C4-2B (cell line): ENCODE measurements around the gene FLT1.

ENCODE experiments used
- H3K27ac ChIP-seq: fragments of 450-650 bp; 2 replicates; pipeline ENCODE4 v1.5.1; 2017
- ZFX ChIP-seq: fragments of 450-650 bp; IDR thresholded peaks from 2 replicates; pipeline ENCODE4 v1.6.1; 2017
- TF ChIP-seq, protein P1 (sequence below): fragments of 450-650 bp; conservative IDR thresholded peaks from 2 replicates; pipeline ENCODE4 v1.5.1; 2017; ENCODE audit warnings: mild to moderate bottlenecking

FLT1 gene

DNA sequence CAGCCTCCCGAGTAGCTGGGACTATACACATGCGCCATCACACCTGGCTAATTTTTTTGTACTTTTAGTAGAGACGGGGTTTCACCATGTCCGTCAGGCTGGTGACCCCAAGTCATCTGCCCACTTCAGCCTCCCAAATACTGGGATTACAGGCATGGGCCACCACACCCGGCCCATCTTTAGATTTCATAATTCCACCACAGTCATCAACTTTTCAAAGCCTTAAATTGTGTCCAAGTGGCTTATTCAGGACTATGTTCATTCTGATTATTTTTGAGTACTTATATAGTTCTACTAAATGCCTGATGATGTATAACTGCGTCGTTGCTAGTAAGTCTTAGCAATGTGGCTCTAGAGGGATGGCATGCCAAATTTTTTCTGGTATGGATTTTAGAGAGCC, 36.9 kb downstream of the FLT1 start:
- TF ChIP-seq ZFX: no peak
- TF ChIP-seq, protein P1, sequence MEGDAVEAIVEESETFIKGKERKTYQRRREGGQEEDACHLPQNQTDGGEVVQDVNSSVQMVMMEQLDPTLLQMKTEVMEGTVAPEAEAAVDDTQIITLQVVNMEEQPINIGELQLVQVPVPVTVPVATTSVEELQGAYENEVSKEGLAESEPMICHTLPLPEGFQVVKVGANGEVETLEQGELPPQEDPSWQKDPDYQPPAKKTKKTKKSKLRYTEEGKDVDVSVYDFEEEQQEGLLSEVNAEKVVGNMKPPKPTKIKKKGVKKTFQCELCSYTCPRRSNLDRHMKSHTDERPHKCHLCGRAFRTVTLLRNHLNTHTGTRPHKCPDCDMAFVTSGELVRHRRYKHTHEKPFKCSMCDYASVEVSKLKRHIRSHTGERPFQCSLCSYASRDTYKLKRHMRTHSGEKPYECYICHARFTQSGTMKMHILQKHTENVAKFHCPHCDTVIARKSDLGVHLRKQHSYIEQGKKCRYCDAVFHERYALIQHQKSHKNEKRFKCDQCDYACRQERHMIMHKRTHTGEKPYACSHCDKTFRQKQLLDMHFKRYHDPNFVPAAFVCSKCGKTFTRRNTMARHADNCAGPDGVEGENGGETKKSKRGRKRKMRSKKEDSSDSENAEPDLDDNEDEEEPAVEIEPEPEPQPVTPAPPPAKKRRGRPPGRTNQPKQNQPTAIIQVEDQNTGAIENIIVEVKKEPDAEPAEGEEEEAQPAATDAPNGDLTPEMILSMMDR: no peak
- no peak overlapping the region for H3K27ac ChIP-seq

DNA sequence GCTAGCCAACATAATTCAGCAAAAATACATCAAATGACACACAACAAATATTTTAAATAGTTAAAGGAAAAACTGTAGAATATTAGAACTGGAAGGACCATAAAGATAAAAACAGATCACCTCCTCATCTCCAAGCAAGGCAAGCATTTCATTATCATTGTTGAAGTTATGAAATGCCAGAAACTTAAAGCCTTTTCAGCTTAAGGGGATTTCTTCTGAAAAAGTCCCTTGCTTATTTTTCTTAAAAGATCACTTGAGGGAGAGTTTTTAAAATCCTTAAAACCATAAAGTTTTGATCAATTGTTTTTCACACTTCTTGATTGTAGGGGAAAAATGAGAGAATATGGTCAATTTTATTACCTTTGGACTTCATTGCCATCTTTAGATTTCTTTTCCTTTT, 37.4 kb downstream of the FLT1 start:
- no peak overlapping the region for H3K27ac ChIP-seq
- TF ChIP-seq, protein P1: no peak
- TF ChIP-seq ZFX: no peak

DNA sequence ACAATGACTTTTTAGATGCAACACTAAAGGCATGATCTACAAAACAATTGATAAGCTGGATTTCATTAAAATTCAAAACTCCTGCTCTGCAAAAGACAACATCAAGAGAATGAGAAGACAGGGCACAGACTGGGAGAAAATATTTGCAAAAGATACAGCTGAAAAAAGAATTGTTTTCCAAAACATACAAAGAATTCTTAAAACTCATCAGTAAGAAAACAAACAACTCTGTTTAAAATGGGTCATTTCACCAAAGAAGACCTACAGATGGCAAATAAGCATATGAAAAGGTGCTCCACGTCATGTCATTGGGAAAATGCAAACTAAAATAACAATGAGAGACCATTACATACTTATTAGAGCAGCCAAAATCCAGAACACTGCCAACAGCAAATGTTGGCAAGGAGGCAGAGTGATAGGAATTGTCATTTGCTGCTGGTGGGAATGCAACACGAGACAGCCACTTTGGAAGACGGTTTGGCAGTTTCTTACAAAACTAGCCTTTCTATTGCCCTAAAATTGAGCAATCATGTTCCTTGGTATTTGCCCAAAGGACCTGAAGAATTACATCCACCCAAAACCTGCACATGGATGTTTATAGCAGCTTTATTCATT, 39.2 kb downstream of the FLT1 start:
- TF ChIP-seq ZFX: no peak
- TF ChIP-seq, protein P1: no peak
- H3K27ac ChIP-seq: no peak overlapping the region

DNA sequence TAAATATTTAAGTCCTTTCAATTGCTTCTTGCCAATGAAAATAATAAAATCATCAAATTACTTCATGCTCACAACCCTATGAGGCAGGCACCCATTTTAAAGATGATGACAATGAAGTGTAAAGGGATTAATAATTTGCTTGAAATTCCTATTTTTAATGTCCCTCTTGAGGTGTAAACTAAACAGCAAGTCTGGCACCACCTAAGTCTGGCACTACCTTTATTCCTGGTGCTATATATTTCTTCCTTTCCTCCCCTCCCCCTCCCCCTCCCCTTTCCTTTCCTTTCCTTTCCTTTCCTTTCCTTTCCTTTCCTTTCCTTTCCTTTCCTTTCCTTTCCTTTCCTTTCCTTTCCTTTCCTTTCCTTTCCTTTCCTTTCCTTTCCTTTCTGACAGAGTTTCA, 42.2 kb downstream of the FLT1 start:
- H3K27ac ChIP-seq: no peak overlapping the region
- TF ChIP-seq, protein P1: no peak
- TF ChIP-seq ZFX: no peak

DNA sequence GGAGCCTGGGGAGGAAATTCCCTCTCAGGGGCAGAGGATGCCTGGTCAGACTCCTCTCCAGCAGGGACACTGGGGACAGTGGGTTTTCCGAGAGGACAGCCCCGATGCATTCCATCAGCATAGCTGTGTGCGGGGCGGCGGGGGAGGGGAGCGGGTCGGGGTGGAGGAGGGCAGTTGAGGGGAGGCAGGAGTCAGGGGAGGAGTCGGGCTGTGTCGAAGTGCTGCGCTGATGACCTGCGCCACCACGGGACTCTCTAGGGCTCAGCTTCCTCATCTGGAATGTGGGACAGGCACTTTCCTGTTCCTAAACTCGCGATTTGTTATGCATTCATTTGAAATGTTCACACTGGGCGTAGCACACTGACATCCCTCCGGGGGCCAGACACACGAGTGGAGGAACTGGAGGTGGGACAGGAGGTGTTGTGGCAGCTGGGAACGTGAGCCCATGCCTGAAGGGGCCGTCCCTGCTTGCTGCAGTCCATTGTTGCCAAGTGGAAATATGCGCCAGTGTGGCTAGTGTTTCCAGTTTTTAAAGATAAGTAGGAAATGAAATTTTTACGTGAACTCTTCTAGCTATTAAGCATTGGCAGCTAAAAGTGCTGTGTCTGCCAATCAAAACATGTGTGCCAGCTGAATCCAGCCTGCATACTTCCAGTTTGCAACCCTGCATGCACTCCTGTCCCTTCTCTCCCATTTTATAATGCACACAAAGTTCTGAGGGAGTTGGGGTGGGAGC, 43.3 kb downstream of the FLT1 start:
- no peak for TF ChIP-seq ZFX
- TF ChIP-seq, protein P1: no peak
- peak overlapping the region; percentile 56 for H3K27ac ChIP-seq

DNA sequence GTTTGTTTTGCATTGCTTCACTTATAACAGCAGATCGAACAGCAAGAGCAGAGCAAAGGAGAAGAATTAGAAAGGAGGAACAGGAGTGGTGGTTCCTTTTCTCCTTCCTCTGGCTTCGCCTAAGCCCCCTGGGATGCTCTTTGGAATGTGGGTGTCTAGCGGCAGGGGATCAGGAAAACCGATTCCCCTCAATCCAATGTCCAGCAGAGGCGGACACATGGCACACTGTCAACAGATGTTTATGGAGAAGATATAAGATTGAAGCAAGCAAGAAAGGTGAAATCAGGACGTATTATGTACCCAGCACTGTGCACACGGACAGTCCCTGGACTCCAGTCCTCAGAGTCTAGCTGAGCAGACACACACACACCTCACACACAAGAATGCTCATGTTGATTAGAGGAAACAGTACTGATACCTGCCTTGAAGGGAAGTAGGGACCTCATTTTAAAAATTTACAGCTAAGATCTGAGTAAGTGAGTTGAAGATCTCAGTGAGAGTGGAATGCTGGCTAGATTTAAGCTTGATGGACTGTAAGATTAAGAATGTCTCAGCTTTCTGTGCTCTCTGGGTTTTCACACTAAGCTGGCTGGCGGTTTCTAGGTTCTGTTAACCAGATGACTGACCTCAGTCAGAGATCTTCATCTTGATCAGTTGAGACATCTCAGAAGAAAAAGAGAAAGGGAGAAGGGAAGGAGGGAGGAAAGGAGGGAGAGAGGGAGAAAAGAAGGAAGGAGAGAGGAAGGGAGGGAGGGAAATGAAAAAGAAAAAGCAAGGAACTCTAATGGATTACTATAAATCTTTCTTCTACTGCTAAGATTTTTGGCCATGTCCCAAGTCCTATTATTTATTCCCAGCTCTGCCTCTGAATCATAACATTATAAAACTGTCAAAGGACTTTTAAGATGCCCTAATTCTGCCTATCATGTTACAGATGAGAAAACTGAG, 44.8 kb downstream of the FLT1 start:
- peak overlapping the region; percentile 18 for H3K27ac ChIP-seq
- no peak for TF ChIP-seq ZFX
- TF ChIP-seq, protein P1: no peak
